GM19099 (cell line): Measurements from ENCODE around the gene OR10G8.

Source experiments
- POLR2A ChIP-seq: IDR thresholded peaks from 3 replicates; pipeline ENCODE4 v1.6.1; 2011; ENCODE audit warnings: low read depth; ENCODE audit not compliant: insufficient read length; ENCODE audit errors: extremely low read depth

Gene OR10G8, protein sequence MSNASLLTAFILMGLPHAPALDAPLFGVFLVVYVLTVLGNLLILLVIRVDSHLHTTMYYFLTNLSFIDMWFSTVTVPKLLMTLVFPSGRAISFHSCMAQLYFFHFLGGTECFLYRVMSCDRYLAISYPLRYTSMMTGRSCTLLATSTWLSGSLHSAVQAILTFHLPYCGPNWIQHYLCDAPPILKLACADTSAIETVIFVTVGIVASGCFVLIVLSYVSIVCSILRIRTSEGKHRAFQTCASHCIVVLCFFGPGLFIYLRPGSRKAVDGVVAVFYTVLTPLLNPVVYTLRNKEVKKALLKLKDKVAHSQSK

GRCh38 chr11:124026498-124026897, at the start of gene OR10G8:
Gene OR10G8, plus strand, starts transcription at chr11:124026798. Its CDS starts 2,825 bp downstream, at chr11:124029623.
- TF ChIP-seq POLR2A: no peak

DNA sequence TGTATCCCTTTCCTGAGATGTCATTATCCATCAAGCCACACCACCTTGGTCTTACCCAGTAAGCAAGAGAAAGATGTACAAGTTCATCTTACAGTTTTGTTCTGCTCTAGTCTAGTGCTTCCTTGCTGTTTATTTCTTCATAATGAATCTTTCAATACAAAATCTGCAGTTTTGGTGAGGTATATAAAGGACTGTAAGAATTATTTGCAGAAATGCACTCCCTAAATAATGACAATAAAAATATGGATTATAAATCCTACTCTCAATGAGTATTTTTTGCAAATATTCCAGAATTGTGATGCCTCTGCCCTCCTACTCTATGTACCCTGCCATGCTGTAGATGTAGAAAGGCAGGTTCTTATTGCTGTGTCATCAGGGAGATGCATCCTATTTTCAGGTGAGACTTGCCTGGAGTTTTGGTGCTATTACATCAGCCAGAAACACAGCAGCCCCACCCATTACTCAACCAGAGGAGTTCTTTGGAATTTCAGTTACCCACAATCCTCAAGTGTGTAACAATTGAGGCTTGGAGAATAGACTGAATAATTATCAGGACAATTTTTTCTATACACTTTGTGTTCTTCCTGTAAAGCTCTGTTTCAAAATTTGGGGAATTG, 48.8 kb upstream of the OR10G8 start, which contains the start of gene OR10S1:
OR10S1 (minus strand) TSS at position 51 of the 617 bp plus-strand sequence. CDS start 117 bp downstream, outside the sequence.
- no peak for TF ChIP-seq POLR2A

GRCh38 chr11:123979311-123979710, 47.3 kb upstream of the OR10G8 start:
- no peak for TF ChIP-seq POLR2A

- TF ChIP-seq POLR2A: no peak
Observed at GRCh38 chr11:123995119-123995518, 31.5 kb upstream of the OR10G8 start, which contains the start of gene OR10G6. Gene OR10G6, minus strand, starts transcription at chr11:123995161. Its CDS starts 0 bp downstream, at chr11:123995161.

GRCh38 chr11:124012697-124013096, 13.9 kb upstream of the OR10G8 start, which contains the start of gene OR10G4:
Gene OR10G4, plus strand, starts transcription at chr11:124012997. Its CDS starts 2,578 bp downstream, at chr11:124015575.
- no peak for TF ChIP-seq POLR2A

- TF ChIP-seq POLR2A: no peak
Observed at GRCh38 chr11:124036666-124037065, 10.1 kb downstream of the OR10G8 start.

- TF ChIP-seq POLR2A: no peak
Observed at GRCh38 chr11:124039557-124039956, 13.0 kb downstream of the OR10G8 start.

- no peak for TF ChIP-seq POLR2A
Observed at GRCh38 chr11:124041254-124041653, 14.7 kb downstream of the OR10G8 start, which contains the start of gene OR10G7. Gene OR10G7, minus strand, starts transcription at chr11:124041325. Its CDS starts 2,324 bp downstream, at chr11:124039001.

DNA sequence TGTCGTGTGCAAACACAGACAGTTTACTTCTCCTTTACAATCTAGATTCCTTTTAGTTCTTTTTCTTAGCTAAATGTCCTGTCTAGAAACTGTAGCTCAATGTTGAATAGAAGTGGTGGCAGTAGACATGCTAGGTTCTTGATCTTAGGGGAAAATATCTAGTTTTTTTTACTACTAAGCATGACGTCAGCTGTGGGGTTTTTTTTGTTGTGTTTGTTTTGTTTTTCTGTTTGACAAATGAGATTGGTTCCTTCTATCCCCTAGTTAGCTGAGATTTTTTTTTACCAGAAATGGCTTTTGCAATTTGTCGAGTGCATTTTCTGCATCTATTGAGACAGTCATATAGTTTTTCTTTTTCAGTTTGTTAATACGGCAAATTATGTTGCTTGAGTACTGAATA, 16.8 kb downstream of the OR10G8 start:
- no peak for TF ChIP-seq POLR2A

DNA sequence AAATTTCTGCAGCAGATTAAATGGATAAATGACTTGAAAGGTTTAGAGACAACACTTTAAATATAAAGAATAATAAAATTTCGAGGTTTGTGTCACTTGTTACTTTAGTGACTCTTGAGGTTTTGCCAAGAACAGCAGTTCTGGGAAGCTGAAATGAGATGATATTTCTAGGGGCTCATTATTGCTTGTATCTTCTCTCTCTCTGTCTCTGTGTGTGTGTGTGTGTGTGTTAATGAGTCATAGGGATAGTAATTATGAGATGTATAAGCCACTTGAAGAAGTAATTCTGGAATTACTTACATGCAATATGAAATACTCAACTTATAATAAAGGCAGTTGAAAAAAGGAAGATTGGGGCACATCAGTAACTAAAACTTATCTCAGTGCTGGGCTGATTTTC, 24.1 kb downstream of the OR10G8 start:
- no peak for TF ChIP-seq POLR2A

GRCh38 chr11:124052966-124053365, 26.4 kb downstream of the OR10G8 start:
- no peak for TF ChIP-seq POLR2A

DNA sequence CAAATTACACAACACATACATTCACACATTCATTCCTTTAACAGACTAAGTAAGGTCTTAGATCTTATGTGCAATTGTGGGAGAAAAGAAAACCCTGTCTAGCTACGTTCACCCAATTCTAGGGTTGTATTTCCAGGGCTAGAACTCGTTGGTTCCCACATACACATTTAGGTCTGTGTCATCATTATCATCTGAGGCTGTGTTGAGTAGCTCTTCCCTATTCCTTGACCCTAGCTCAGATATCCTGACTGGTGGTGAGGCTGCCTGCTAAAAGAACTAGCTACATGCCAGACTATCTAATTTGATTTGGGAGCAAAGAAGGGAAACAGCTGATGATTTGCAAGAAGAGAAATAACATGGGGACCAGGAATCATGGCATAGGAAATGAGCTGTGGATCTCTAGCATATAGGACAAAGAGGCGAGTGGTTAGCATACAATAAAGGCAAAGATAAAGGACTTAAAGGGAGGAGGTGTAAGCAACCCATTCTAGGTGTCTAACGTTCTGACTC, 42.1 kb downstream of the OR10G8 start:
- no peak for TF ChIP-seq POLR2A

DNA sequence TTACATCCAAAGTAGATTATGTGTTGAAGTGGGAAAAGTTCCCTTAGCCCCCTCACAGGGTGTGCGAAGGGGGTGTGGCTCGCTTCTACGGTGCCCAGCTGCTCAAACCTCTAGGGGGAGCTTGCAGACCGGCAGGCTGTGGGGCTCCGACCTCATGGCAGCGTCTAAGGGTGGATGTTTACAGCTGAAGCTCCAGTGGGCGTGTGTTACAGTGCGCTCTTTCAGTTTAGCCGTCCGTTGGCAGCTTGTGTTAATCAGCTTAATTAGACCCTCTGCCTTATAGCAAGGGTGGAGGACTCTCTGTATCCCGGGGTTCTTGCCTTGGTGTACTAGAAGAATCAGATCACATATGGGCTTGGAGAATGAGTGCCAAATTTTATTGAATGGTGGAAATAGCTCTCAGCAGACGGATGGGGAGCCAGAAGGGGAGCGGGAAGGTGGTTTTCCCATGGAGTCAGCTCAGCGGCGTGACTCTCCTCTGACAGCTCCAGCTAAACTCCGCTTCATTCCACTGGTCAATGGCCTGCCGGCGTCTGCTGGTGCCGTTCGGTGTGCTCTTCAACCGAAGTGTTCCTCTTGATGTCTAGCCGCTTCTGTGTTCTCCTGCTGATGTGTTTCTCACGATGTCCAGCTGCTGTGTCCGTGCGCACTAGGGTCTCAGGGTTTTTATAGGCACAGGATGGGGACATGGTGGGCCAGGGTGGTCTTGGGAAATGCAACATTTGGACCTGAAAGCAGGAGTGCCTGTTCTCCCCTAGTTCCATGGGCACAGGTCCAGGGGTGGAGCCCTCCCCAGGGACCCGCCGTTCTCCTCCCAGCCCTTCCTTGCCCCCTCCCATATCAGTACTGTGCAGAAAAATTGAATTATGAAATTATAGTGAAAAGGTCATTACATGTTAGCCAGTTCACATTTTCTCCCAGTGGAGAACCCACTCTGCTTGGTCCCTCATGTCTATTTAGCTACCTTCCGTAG, 43.1 kb downstream of the OR10G8 start:
- TF ChIP-seq POLR2A: no peak

GRCh38 chr11:124070915-124071622, 44.5 kb downstream of the OR10G8 start:
- TF ChIP-seq POLR2A: no peak
